ENCODE data around the gene NFATC3.

The NFATC3 gene

GRCh38 chr16:68238029-68238345 lies 152.8 kb downstream of the NFATC3 start:
- peaks cover 21 to 27% of the 10 kb centered on the region in 2 donors for H3K4me1 Mint-ChIP-seq (ENCODE audit: low read depth in 2 of 2)
- peak overlapping the region; percentile 93 to 98 for H3K4me3 Mint-ChIP-seq
- H3K27me3 Mint-ChIP-seq: no peaks in the 10 kb centered on the region
- no peaks in the 10 kb centered on the region for H3K9me3 Mint-ChIP-seq
- H3K36me3 Mint-ChIP-seq (ENCODE audit: insufficient read depth): peaks cover 28% of the 10 kb centered on the region
- no peak for DNase-seq
- ATAC-seq (replicated peaks): peak; percentile 11
- peak overlapping the region; percentile 64 to 76 for H3K27ac Mint-ChIP-seq

DNA sequence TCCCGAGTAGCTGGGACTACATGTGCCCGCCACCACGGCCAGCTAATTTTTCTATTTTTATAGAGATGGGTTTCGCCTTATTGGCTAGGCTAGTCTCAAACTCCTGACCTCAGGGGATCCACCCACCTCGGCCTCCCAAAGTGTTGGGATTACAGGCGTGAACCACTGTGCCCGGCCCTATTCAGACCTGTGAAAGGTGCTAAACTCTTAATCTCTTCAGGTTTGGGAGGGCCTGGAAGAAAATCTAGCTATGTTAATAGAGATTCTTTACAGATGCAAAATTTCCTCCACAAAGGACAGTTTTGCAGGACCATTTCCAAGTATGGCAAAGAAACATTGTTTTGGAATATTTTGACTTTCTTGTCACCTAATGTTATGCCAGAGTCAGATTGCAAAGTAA lies 156.9 kb downstream of the NFATC3 start:
- Mint-ChIP-seq H3K9me3 (no peaks in the 10 kb centered on the region), H3K27me3 (no peaks in the 10 kb centered on the region), H3K4me1 (ENCODE audit: low read depth in 2 of 2) (peaks cover 26 to 27% of the 10 kb centered on the region in 2 donors), H3K36me3 (ENCODE audit: insufficient read depth) (peaks cover 29% of the 10 kb centered on the region), H3K27ac (no peak overlapping the region), H3K4me3 (no peak overlapping the region)
- no peak for DNase-seq
- ATAC-seq (replicated peaks): no peak

DNA sequence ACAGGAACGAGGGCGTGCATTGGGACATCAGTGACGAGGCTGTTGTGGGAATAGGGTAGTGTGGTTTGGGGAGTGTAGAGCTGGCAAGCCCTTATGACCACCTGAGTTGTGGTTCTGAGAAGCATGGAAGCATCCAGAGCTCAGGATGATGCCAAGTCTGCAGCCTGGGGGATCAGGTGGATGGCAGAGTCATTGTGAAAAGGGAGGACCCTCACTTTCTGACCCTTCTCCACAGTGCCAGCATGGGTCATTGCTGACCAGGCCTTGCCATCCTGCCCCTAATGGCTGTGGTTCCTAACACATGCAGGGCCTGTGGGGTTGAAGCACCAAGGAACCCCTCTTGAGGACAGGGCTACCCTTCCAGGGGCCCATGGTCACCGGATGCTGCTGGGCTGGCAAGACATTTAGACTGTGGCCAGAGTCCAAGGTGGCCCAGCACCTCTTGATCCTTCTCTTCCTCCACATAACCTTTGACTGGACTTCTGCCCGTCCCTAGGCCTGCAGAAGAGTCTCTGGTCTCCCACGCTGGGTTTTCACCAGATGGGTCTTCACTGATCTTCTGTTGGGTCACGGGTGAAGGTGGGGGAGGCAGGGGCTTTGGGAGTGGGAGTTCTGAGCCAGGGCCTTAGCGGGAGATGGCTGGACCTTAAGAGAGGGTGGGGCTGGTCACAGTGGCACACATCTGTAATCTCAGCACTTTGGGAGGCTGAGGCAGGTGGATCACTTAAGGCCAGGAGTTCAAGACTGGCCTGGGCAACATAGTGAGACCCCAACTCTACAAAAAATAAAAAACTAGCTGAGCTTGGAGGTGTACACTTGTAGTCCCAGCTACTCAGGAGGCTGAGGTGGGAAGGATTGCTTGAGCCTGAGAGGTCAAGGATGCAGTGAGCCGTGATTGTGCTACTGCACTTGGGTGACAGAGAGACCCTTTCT lies 158.0 kb downstream of the NFATC3 start:
- Mint-ChIP-seq H3K36me3 (ENCODE audit: insufficient read depth) (peaks cover 21% of the 10 kb centered on the region), H3K4me3 (peak overlapping the region; percentile 99), H3K9me3 (no peaks in the 10 kb centered on the region), H3K27ac (peak overlapping the region in 1 of 2 donors; percentile 29), H3K27me3 (no peaks in the 10 kb centered on the region), H3K4me1 (ENCODE audit: low read depth in 2 of 2) (peaks cover 19 to 27% of the 10 kb centered on the region in 2 donors)
- DNase-seq (no peak), ATAC-seq (replicated peaks) (no peak)

DNA sequence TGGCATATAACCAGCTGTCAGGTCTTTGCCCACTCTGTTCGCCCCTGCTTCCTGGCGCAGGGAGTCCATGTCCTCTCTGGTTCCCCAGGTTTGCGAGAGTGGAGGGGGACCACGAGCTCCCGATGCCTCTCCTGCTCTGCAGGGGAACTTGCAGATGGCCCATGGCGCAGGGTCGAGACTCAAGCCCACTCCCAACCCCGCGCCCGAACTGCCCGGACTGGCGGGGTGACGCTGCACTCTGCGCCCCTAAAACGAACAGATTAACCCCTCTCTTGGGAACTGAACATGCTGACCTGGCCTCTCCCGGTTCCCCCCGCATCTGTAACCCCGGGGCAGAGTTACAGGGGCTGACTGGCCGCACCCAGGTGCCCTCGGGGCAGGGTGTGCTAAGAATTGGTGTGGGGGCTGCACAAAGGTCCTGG lies 159.3 kb downstream of the NFATC3 start:
- Mint-ChIP-seq H3K27me3 (no peaks in the 10 kb centered on the region), H3K4me3 (peak overlapping the region; percentile 99), H3K4me1 (ENCODE audit: low read depth in 2 of 2) (peaks cover 14 to 25% of the 10 kb centered on the region in 2 donors), H3K9me3 (no peaks in the 10 kb centered on the region), H3K36me3 (ENCODE audit: insufficient read depth) (peaks cover 22% of the 10 kb centered on the region), H3K27ac (peak overlapping the region; percentile 85 to 95)
- ATAC-seq (replicated peaks) (no peak), DNase-seq (no peak)

DNA sequence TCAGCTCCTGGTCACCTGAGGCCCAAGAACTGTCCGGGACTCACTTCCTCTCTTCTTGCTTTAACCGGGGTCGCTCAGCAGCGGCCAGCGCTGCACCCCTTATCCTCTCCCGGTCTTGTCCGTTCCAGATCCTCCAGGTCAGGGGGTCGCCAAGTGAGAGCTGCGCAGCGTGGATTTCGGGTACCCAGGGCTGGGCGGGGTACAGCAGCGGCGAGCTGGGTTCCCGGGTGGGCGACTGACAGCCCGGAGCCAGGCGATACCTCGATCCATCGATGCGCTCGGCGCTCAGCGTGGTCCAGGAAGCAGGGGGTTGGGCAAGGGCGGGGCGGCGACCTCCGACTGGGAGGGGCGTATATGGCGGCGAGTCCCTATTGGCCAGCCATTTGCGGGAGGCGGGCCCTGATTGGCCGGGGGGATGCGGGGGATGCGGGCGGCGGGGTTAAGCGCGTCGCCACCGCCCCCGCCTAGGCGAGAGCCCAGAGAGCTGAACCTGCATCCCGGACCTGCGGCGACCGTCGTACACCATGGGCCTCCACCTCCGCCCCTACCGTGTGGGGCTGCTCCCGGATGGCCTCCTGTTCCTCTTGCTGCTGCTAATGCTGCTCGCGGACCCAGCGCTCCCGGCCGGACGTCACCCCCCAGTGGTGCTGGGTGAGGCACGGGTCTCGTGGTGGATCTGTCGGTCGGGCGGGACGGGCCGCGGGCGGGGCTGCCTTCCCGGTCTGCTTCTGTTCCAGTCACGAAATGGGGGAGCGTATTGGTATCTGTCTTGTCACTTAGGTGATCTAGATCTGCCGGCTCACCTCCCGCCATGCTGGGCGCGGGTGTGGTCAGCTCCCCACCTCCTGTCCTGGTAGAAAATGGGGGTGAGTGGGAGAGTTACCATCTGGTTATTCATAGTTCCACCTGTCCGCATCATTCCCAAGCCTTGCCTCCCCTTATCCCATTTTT lies 160.0 kb downstream of the NFATC3 start, which contains the start of gene PLA2G15:
PLA2G15 (plus strand) TSS at position 471 of the 951 bp plus-strand sequence; CDS start at position 525, 54 bp downstream.
- Mint-ChIP-seq H3K36me3 (ENCODE audit: insufficient read depth) (peaks cover 29% of the 10 kb centered on the region), H3K27ac (peak within 1 kb of the TSS; percentile 85 to 95), H3K4me3 (peak within 1 kb of the TSS; percentile 99), H3K9me3 (no peaks in the 10 kb centered on the region), H3K27me3 (no peaks in the 10 kb centered on the region), H3K4me1 (ENCODE audit: low read depth in 2 of 2) (peaks cover 14 to 22% of the 10 kb centered on the region in 2 donors)
- DNase-seq: peak; percentile 92 to 97 (median 95)
- peak; percentile 96 for ATAC-seq (replicated peaks)

- Mint-ChIP-seq H3K36me3 (ENCODE audit: insufficient read depth) (peaks cover 35% of the 10 kb centered on the region), H3K4me1 (ENCODE audit: low read depth in 2 of 2) (peaks cover 14 to 22% of the 10 kb centered on the region in 2 donors), H3K9me3 (no peaks in the 10 kb centered on the region), H3K27ac (peak overlapping the region in 1 of 2 donors; percentile 95), H3K4me3 (peak overlapping the region; percentile 99), H3K27me3 (no peaks in the 10 kb centered on the region)
- DNase-seq (no peak), ATAC-seq (replicated peaks) (no peak)
Measured at GRCh38 chr16:68246121-68246520, 161.0 kb downstream of the NFATC3 start.

DNA sequence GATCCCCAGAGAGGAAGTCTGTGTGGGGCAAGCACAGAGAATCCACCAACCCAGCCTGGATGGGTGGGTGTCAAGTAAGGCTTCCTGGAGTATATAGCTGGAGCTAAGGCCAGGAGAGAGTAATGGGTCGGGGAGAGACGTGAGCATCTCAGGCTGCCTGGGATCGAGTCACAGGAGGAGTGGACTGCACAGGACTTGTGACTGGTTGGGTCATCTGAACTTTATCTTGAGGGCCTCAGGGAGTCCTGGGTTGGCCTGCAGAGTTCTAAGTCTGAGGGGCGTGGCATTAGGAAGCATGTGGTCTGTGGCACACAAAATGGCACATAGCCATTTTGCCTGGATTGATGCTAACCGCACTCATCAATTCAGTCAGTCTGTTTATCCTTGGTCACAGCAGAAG lies 161.5 kb downstream of the NFATC3 start:
- ATAC-seq (replicated peaks): no peak
- peak overlapping the region; percentile 99 for H3K4me3 Mint-ChIP-seq
- no peak overlapping the region for H3K27ac Mint-ChIP-seq
- H3K4me1 Mint-ChIP-seq (ENCODE audit: low read depth in 2 of 2): peaks cover 14 to 22% of the 10 kb centered on the region in 2 donors
- peaks cover 36% of the 10 kb centered on the region for H3K36me3 Mint-ChIP-seq (ENCODE audit: insufficient read depth)
- no peaks in the 10 kb centered on the region for H3K27me3 Mint-ChIP-seq
- no peaks in the 10 kb centered on the region for H3K9me3 Mint-ChIP-seq
- no peak for DNase-seq

- DNase-seq: no peak
- peaks cover 14 to 22% of the 10 kb centered on the region in 2 donors for H3K4me1 Mint-ChIP-seq (ENCODE audit: low read depth in 2 of 2)
- no peaks in the 10 kb centered on the region for H3K9me3 Mint-ChIP-seq
- no peaks in the 10 kb centered on the region for H3K27me3 Mint-ChIP-seq
- no peak for ATAC-seq (replicated peaks)
- no peak overlapping the region for H3K27ac Mint-ChIP-seq
- peak overlapping the region in 1 of 2 donors; percentile 10 for H3K4me3 Mint-ChIP-seq
- peaks cover 43% of the 10 kb centered on the region for H3K36me3 Mint-ChIP-seq (ENCODE audit: insufficient read depth)
Measured at GRCh38 chr16:68247400-68247799, 162.2 kb downstream of the NFATC3 start.

GRCh38 chr16:68247932-68248331 lies 162.8 kb downstream of the NFATC3 start:
- H3K27me3 Mint-ChIP-seq: no peaks in the 10 kb centered on the region
- no peaks in the 10 kb centered on the region for H3K9me3 Mint-ChIP-seq
- no peak for DNase-seq
- no peak overlapping the region for H3K4me3 Mint-ChIP-seq
- H3K27ac Mint-ChIP-seq: no peak overlapping the region
- peaks cover 46% of the 10 kb centered on the region for H3K36me3 Mint-ChIP-seq (ENCODE audit: insufficient read depth)
- ATAC-seq (replicated peaks): no peak
- H3K4me1 Mint-ChIP-seq (ENCODE audit: low read depth in 2 of 2): peaks cover 14 to 22% of the 10 kb centered on the region in 2 donors

DNA sequence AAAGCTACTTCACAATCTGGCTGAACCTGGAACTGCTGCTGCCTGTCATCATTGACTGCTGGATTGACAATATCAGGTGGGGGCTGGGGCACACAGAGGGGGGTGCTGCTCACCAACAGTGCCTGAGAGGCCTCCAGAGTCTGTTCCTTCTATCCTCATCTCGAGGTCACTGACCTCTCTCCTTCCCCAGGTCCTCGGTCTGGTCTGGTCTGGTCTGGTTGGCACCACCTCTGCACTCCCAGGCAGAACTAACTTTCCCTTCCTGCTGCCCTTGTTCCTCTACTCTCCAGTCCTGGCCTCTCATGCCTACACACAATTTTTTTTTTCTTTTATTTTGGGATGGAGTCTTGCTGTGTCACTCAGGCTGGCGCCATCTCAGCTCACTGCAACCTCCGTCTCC lies 164.2 kb downstream of the NFATC3 start:
- no peaks in the 10 kb centered on the region for H3K27me3 Mint-ChIP-seq
- peaks cover 14 to 21% of the 10 kb centered on the region in 2 donors for H3K4me1 Mint-ChIP-seq (ENCODE audit: low read depth in 2 of 2)
- no peaks in the 10 kb centered on the region for H3K9me3 Mint-ChIP-seq
- H3K36me3 Mint-ChIP-seq (ENCODE audit: insufficient read depth): peaks cover 45% of the 10 kb centered on the region
- ATAC-seq (replicated peaks) (no peak), DNase-seq (no peak)
- H3K4me3 Mint-ChIP-seq: no peak overlapping the region
- no peak overlapping the region for H3K27ac Mint-ChIP-seq

- DNase-seq (no peak), ATAC-seq (replicated peaks) (no peak)
- no peaks in the 10 kb centered on the region for H3K27me3 Mint-ChIP-seq
- no peak overlapping the region for H3K27ac Mint-ChIP-seq
- H3K9me3 Mint-ChIP-seq: no peaks in the 10 kb centered on the region
- H3K36me3 Mint-ChIP-seq (ENCODE audit: insufficient read depth): peaks cover 31% of the 10 kb centered on the region
- peaks cover 8 to 13% of the 10 kb centered on the region in 2 donors for H3K4me1 Mint-ChIP-seq (ENCODE audit: low read depth in 2 of 2)
- no peak overlapping the region for H3K4me3 Mint-ChIP-seq
Measured at GRCh38 chr16:68250951-68251350, 165.8 kb downstream of the NFATC3 start.

DNA sequence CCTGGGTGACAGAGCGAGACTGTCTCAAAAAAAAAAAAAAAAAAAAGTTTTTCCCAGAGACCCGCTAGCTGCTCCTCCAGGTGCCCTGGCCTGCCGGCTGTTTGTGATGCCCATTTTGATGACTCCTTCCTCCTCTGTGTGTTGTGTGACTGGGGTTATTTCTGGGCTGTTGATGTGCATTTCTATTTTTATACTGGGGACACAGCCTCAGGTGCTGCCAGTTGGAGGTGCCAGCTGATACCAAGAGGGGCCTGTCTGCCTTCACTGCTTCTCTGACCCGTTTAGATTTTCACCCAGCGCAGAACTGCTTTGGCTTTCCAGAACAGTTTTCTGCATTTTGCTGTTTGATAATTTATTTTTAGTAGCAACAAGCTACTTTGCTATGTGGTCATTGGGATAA lies 166.7 kb downstream of the NFATC3 start:
- DNase-seq (no peak), ATAC-seq (replicated peaks) (no peak)
- no peaks in the 10 kb centered on the region for H3K27me3 Mint-ChIP-seq
- H3K9me3 Mint-ChIP-seq: no peaks in the 10 kb centered on the region
- H3K27ac Mint-ChIP-seq: peak overlapping the region in 1 of 2 donors; percentile 59
- no peak overlapping the region for H3K4me3 Mint-ChIP-seq
- peaks cover 31% of the 10 kb centered on the region for H3K36me3 Mint-ChIP-seq (ENCODE audit: insufficient read depth)
- peaks cover 0 to 5% of the 10 kb centered on the region in 2 donors for H3K4me1 Mint-ChIP-seq (ENCODE audit: low read depth in 2 of 2)

GRCh38 chr16:68252383-68252782 lies 167.2 kb downstream of the NFATC3 start:
- Mint-ChIP-seq H3K4me3 (no peak overlapping the region), H3K4me1 (ENCODE audit: low read depth in 2 of 2) (peaks cover 0 to 5% of the 10 kb centered on the region in 2 donors), H3K9me3 (no peaks in the 10 kb centered on the region), H3K36me3 (ENCODE audit: insufficient read depth) (peaks cover 31% of the 10 kb centered on the region), H3K27ac (peak overlapping the region in 1 of 2 donors; percentile 59), H3K27me3 (no peaks in the 10 kb centered on the region)
- no peak for DNase-seq
- ATAC-seq (replicated peaks): no peak

Data from effector memory CD8-positive, alpha-beta T cell (primary cell).